ENCODE results near the gene NES.

Gene NES

DNA sequence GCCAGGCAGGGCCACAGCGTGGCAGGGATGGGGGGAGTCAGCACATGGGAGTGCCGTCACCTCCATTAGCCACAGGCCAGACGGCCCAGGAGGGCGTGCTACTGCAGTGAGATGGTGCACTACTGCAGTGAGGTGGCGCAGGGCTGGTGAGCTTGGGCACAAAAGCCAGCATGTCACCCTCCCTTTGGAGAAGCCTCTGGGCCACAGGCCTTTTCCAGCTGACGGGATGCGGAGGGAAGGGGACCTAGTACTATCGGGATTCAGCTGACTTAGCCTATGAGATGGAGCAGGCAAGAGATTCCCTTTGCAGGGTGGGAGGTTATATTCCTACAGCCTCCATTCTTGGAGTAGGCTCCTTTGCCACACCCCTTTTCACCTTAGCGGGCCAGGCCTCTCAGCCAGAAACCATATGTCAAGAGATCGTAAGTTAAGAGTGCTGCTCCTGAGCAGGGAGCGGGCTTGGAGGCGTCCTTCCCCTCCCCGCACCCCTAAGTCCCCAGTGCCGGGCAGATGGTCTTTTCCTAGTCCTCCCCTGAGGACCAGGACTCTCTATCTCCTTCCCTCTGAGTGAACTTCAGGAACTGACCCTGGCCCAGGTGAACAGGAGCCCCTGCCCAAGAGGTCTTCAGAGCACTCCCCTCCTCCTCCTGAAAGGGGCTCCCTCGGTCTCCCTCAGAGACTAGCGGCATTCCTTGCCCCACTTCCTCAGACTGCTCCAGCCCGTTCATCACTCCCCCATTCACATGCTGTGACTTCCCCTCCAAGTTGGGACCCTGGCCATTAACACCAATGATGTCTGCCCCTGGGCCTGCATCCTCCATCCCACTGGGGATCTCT is 8.2 kb downstream of the NES start:
- Histone ChIP-seq H3K36me3 (replicated peaks) (peaks cover 7% of the 10 kb centered on the region), H3K4me3 (ENCODE audit: low read depth, low read length) (no peak overlapping the region), H3K27me3 (replicated peaks) (no peaks in the 10 kb centered on the region), H3K27ac (no peak overlapping the region)
- no peak for DNase-seq
- in situ Hi-C loops (cut with HindIII; ENCODE audit: low pct_ligation_motif_present, low sequenced_read_pairs) = no loop called here
- TF ChIP-seq, protein P1, sequence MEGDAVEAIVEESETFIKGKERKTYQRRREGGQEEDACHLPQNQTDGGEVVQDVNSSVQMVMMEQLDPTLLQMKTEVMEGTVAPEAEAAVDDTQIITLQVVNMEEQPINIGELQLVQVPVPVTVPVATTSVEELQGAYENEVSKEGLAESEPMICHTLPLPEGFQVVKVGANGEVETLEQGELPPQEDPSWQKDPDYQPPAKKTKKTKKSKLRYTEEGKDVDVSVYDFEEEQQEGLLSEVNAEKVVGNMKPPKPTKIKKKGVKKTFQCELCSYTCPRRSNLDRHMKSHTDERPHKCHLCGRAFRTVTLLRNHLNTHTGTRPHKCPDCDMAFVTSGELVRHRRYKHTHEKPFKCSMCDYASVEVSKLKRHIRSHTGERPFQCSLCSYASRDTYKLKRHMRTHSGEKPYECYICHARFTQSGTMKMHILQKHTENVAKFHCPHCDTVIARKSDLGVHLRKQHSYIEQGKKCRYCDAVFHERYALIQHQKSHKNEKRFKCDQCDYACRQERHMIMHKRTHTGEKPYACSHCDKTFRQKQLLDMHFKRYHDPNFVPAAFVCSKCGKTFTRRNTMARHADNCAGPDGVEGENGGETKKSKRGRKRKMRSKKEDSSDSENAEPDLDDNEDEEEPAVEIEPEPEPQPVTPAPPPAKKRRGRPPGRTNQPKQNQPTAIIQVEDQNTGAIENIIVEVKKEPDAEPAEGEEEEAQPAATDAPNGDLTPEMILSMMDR (IDR thresholded peaks at IDR 0.05; ENCODE audit: low read depth, low read length, missing control alignments) = no peak

DNA sequence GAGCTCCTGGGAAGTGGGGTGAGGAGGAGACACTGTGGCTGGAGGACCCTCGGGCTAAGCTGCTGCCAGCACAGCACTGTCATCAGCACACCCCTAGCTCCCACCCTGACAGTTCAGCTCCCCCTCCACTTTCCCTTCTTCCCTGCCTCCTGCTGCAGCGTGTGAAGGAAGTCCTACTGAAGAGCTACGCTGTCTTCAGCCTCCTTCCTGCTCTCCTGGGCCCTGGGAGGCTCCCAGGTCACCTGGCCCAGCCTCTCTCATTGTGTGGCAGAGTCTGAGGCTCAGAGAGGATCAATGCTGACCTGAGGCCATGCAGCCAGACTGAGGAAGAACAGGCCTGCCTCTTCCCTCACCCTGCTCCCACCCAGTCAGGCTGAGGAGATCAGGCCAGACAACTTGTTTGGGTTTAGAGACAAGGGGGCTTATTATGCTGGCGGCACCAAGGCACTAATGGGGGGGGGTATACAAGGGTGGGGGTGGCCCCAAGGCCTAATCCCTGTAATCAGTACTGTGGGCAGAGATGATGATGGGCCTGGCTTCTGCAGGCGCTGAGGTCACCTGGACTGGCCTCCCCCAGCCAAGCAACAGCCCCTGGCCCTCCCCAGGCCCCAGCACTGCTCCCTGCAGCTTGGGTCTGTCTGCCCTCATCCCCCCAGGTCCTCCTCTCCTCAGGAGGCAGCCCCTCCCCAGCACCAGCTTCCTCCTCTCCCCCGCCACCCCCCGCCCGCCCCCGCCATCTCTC is 9.1 kb downstream of the NES start:
- no peak for DNase-seq
- H3K27ac ChIP-seq = no peak overlapping the region
- H3K27me3 ChIP-seq (replicated peaks) = no peaks in the 10 kb centered on the region

DNA sequence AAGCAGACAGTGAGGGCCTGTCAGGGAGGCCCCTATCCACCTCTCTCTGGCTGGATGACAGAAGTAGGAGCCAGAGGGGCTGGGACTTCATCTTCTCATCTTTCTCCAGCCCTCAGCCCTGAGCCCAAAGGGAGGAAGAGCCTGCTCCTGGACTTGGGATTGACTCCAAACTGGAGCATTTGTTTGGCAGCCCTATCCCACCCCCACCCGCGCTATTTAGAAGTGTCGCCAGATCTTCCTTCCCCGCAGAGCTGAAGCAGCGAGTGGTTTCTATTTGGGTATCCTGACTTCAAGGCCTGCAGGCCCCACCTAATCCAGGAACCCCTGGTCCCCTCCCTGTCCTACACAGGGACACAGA is 9.6 kb downstream of the NES start:
- no peak overlapping the region for H3K4me3 ChIP-seq (ENCODE audit: low read depth, low read length)
- no peaks in the 10 kb centered on the region for H3K36me3 ChIP-seq (replicated peaks)
- H3K27ac ChIP-seq = no peak overlapping the region
- no peaks in the 10 kb centered on the region for H3K27me3 ChIP-seq (replicated peaks)
- TF ChIP-seq, protein P1 (IDR thresholded peaks at IDR 0.05; ENCODE audit: low read depth, low read length, missing control alignments) = no peak
- no peak for DNase-seq
- in situ Hi-C loops (cut with HindIII; ENCODE audit: low pct_ligation_motif_present, low sequenced_read_pairs) = no loop called here

More for the DNA sequence above, 9.1 kb downstream of the NES start:
- no peak overlapping the region for H3K4me3 ChIP-seq (ENCODE audit: low read depth, low read length)
- TF ChIP-seq, protein P1 (IDR thresholded peaks at IDR 0.05; ENCODE audit: low read depth, low read length, missing control alignments) = no peak
- peaks cover 3% of the 10 kb centered on the region for H3K36me3 ChIP-seq (replicated peaks)
- in situ Hi-C loops (cut with HindIII; ENCODE audit: low pct_ligation_motif_present, low sequenced_read_pairs) = no loop called here

DNA sequence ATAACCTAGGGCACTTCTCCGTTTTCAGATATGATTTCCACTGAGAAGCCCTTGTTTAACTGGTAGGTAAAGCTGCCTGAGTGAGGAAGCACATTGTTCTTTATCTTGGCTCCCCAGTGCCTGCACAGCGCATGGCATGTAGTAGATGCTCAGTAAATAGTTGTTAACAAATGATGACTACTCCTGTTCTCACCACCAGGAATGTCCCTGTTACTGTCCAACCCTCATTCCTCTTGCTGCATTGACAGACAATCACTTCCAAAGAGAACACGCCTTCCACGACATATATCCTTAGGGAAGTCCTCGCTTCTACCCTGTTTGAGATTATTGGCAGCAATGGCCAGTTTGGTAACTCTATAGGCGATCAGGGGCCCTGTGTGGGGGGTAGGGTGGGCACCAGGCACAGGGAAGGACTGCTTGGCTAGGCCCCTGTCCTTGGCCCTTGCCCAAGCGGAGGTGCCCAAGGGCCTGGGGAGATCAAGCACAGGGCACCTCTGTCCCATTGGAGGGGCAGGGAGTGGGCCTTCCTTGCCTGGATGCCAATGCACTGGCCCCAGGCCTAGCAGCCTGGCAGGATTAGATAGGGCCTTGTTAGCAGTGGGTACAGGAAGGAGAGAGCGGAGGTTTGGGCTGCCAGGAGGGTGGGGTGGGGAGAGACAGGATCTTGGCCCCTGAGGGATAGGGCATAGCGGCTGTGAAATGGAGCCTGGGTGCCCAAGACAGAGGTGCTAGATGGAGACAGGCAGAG is 10.2 kb downstream of the NES start:
- no peak for DNase-seq
- Histone ChIP-seq H3K4me3 (ENCODE audit: low read depth, low read length) (no peak overlapping the region), H3K27ac (no peak overlapping the region), H3K36me3 (replicated peaks) (no peaks in the 10 kb centered on the region), H3K27me3 (replicated peaks) (no peaks in the 10 kb centered on the region)
- in situ Hi-C loops (cut with HindIII; ENCODE audit: low pct_ligation_motif_present, low sequenced_read_pairs) = no loop called here
- TF ChIP-seq, protein P1 (IDR thresholded peaks at IDR 0.05; ENCODE audit: low read depth, low read length, missing control alignments) = no peak

DNA sequence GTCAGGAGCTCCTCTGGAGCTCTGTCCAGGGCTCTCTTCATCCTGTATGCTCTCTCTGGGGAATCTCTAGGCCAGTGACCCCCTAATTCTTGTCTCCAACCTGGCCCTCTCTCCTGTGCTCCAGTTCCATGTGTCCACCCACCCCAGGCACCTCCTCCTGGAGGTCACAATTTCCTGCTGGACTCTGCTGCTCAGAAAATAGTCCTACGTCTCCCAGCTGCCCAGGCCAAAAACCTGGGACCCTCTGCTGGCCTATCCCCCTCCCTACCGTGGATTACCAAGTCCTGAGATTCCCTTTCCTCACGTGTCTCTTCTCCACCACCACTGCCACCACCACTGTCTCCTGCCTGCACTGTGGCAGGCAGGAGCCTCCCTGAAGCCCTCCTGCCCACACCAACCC is 11.7 kb downstream of the NES start:
- no peak overlapping the region for H3K27ac ChIP-seq
- no peak for DNase-seq
- H3K36me3 ChIP-seq (replicated peaks) = no peaks in the 10 kb centered on the region
- no peaks in the 10 kb centered on the region for H3K27me3 ChIP-seq (replicated peaks)
- TF ChIP-seq, protein P1 (IDR thresholded peaks at IDR 0.05; ENCODE audit: low read depth, low read length, missing control alignments) = no peak
- in situ Hi-C loops (cut with HindIII; ENCODE audit: low pct_ligation_motif_present, low sequenced_read_pairs) = no loop called here
- H3K4me3 ChIP-seq (ENCODE audit: low read depth, low read length) = no peak overlapping the region
